Endothelial cell of hepatic sinusoid (primary cell): ENCODE results near the gene PARD6A.

Experiments
- in situ Hi-C: cut with HindIII; loops from 2 replicates; pipeline ENCODE4 v1.10.0; 2017; ENCODE audit warnings: low sequenced_read_pairs

PARD6A gene

DNA sequence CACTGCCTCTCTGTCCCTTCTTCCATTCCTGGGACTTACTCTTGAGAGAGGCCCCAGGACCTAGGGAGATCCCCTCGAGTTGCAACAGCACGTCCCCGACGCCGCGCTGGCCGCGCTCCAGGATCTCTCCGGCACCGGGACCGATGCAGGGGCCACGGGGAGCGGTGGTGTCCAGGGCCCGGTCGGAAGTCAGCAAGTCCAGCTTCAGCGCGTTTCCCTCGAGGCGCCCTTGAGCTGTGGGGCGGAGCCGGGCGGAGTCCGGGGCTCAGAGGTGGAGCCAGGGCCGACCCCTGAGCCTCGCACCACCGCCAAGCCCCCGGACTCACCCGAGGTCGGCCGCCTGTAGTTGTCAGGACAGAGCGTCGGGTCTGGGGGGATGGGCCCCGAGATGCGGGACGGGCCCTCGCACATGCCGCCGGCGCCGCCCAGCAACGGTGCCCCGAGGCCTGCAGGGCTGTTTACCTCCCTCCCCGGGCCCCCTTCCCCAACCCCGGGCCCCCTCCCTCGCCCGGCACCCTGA is 5.3 kb downstream of the PARD6A start:
- in situ Hi-C loops: no loop called here

- in situ Hi-C loops: no loop called here
Observed at GRCh38 chr16:67666559-67667452, 6.0 kb downstream of the PARD6A start, which contains the start of the genes C16orf86 and ENKD1. TSS of gene C16orf86 (plus strand) at chr16:67666814. CDS start at chr16:67666971, 157 bp downstream. TSS of gene ENKD1 (minus strand) at chr16:67666750. CDS start at chr16:67666442, 308 bp downstream.

DNA sequence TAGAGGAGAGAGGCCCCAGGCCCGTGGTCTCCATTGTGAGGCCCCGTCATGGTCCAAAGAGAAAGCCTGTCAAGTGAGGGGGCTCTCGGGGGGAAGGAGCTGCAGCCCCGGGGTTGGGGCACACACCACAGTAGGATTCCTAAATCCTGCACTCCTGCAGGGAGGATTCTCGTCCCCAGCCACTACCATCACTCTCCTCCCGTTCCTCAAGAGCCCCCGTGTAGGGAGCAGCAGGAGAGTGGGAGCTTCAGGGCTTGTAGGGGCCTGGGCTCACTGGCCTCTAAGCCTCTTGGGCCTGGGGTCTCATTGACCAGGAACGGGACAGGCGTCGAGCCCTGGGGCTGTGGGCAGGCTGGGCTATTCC is 6.7 kb downstream of the PARD6A start:
- in situ Hi-C loops: no loop called here

- in situ Hi-C loops: no loop called here
Observed at GRCh38 chr16:67667817-67668494, 7.2 kb downstream of the PARD6A start.

GRCh38 chr16:67668495-67669157 is 7.9 kb downstream of the PARD6A start:
- in situ Hi-C loops: no loop called here

GRCh38 chr16:67669499-67670101 is 8.8 kb downstream of the PARD6A start:
- in situ Hi-C loops: no loop called here

- in situ Hi-C loops: no loop called here
Observed at GRCh38 chr16:67672306-67672705, 11.5 kb downstream of the PARD6A start.

DNA sequence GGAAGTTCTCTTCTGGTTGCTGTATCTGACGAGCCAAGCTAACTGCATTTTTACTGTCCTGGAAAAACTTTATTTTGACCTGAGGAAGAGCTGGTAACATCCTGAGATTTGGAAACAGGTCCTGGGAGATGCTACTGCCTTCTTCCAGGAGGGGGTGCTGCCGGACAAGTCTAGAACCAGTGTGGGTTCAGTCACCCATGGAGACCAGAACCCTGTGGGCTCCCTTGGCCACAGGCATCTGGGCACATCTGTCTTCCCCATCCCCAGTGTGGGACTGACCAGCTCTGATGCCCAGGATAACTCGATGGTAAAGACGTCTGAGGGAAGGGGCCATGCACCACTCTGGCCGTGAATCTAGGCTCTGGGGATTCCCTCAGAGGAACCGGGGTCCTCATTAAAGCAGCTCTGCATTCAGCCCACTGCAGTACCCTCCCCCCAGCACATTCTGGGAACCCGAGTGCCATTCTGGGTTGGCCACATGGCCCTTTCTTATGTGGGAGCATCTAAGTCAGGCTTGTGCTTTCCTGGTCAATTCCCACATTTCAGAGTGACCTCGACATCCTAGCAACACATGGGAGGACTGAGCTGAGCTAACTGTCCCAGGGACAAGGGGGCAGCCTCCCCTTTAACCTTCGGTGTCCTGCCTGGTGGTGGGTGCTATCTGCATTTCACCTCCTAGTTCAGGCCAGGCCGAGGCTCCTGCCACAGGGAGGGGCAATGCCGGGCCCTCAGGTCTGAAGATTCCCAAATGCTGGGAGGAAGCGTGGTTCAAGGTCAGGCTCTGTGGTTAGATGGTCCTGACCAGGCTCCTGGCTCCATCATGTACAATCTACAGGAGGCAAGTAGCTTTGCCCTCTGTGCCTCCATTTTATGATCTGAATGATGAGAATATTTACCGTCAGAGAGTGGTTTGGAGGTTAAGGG is 12.2 kb downstream of the PARD6A start:
- in situ Hi-C loops: no loop called here

- in situ Hi-C loops: no loop called here
Observed at GRCh38 chr16:67673712-67674580, 13.2 kb downstream of the PARD6A start.

DNA sequence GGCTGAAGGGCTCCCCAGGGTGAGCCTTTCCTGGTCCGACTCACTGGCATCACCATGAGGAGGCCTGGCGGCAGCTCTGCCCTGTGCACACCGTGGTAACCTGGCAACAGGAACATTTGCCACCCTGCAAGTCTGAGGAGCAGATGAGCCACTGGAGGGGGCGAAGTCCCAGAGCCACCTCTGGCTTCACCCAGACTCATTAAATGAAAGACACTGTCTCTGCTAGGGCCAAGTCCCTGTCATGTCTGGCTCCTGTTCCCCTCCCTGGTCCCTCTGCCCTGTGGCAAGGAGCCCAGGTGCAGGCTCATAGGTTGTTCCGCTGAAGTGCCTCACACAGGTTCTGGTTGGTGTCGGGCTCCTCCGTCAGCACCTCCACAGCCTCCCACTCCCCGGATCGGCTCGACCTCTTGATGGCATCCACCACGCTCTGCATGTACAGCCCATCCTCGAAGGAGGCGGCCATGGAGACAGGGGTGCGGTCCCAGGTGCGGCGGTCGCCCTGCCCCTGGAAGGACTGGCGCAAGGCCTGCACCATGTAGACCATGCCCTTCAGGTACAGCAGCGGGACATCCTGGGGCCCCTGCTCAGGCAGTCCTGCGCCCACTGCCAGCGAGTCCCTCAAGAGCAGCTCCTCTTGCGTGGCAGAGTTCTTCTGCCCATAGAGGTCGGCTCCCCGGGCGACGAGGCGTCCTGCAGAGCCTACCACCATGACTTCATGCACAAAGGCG is 14.3 kb downstream of the PARD6A start:
- in situ Hi-C loops: no loop called here

- in situ Hi-C loops: no loop called here
Observed at GRCh38 chr16:67675579-67675935, 14.8 kb downstream of the PARD6A start.

DNA sequence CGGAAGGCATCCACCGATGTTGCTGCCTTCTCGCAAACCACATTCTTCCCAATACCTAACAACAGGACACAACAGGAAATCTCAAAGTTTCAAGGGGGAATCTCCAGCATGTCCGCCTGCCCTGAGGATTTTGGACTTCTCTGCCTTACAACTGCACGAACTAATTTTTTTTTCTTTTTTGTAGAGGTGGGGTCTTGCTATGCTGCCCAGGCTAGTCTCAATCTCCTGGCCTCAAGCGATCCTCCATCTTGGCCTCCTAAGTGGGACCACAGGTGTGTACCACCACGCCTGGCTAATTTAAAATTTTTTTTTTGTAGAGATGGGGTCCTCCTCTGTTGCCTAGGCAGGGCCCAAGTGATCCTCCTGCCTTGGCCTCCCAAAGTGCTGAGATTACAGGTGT is 15.2 kb downstream of the PARD6A start:
- in situ Hi-C loops: no loop called here

GRCh38 chr16:67676516-67676915 is 15.8 kb downstream of the PARD6A start:
- in situ Hi-C loops: no loop called here

GRCh38 chr16:67676939-67677338 is 16.2 kb downstream of the PARD6A start:
- in situ Hi-C loops: no loop called here

DNA sequence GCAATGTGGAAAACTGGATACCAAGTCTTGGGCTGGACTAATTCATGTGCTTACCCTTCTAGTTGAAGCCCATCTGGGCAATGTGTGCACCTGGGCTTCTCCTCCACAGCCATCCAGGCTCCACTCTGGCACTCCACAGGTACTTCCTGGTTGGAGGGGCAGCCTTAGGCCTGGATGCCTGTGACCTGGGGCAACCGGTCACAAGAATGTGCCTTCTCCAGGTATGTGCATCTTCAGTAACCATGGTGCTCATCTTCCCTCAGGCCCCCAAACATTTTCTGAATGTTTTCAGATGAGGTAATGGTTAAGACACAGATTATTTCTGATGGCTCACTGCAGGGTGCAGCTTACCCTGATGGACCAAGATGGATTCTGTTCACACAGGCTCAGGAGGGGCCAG is 17.0 kb downstream of the PARD6A start:
- in situ Hi-C loops: no loop called here

GRCh38 chr16:67678354-67679023 is 17.7 kb downstream of the PARD6A start:
- in situ Hi-C loops: no loop called here
